Suprapubic skin (tissue), 4 donors: ENCODE data around the gene SLC39A7.
A peak's percentile ranks its signal among the peaks of the same experiment; 100 is the strongest.

Source experiments
- CTCF ChIP-seq, 2 donors: fragments of 200-600 bp in 1 of 2; fragments of 450-650 bp in 1 of 2; sonication (generic) in 1 of 2; IDR thresholded peaks; one replicate each; pipeline ENCODE4 v1.5.1; 2016 to 2019; ENCODE audit warnings: antibody characterized with exemption in 2 of 2, mild to moderate bottlenecking in 1 of 2, moderate library complexity in 1 of 2
- EP300 ChIP-seq: sonication (generic); formaldehyde crosslinking; IDR thresholded peaks from one replicate; pipeline ENCODE4 v1.6.1; 2017; ENCODE audit warnings: antibody characterized with exemption
- POLR2A ChIP-seq, 2 donors: fragments of 450-650 bp; IDR thresholded peaks; one replicate each; pipeline ENCODE4 v1.6.1; 2017; ENCODE audit warnings: antibody characterized with exemption in 2 of 2, mild to moderate bottlenecking in 2 of 2, moderate library complexity in 2 of 2
- POLR2AphosphoS5 ChIP-seq, 3 donors: sonication (generic); formaldehyde crosslinking; IDR thresholded peaks; one replicate each; pipeline ENCODE4 v1.6.1; 2017; ENCODE audit warnings: antibody characterized with exemption in 3 of 3

GRCh38 chr6:33197431-33198048, 3.1 kb upstream of the SLC39A7 start:
- peak; percentile 40 to 70 for TF ChIP-seq CTCF (IDR thresholded peaks at IDR 0.05)
- TF ChIP-seq POLR2A (IDR thresholded peaks at IDR 0.05): no peak
- no peak for TF ChIP-seq EP300
- no peak for TF ChIP-seq POLR2AphosphoS5 (IDR thresholded peaks at IDR 0.05)
